ENCODE data around the gene POFUT1. TPM values are rescaled to one million over a fixed set of nuclear protein-coding genes. Genes with fewer than 3 reads are reported as not detected.

Gene POFUT1
- total RNA-seq, 1 experiment from 2014 or later = 51.3 TPM

- H3K4me3 ChIP-seq = no peak overlapping the region
- H2AFZ ChIP-seq = no peak overlapping the region
- ChIA-PET POLR2A (ENCODE audit: unreplicated experiment) (no interaction called here), CTCF (no interaction called here)
- H3K9me2 ChIP-seq (ENCODE audit: insufficient read depth) = no peaks in the 10 kb centered on the region
- peaks cover 7% of the 10 kb centered on the region; the same call in 1 of the 2 replicates for H3F3A ChIP-seq (ENCODE audit: insufficient read depth, low read depth)
- BruUV-seq (replicated peaks) = no TSS peak
- H3K79me2 ChIP-seq (ENCODE audit: low read depth) = no peaks in the 10 kb centered on the region
- no peaks in the 10 kb centered on the region for H3K27me3 ChIP-seq (ENCODE audit: insufficient read depth, low read depth)
- TF ChIP-seq CTCF (conservative IDR thresholded peaks at IDR 0.05) (no peak), EZH2 (IDR thresholded peaks at IDR 0.05; ENCODE audit: low read depth) (no peak)
- no peaks in the 10 kb centered on the region for H4K20me1 ChIP-seq (ENCODE audit: insufficient read depth)
- peaks cover 25% of the 10 kb centered on the region for H3K36me3 ChIP-seq (ENCODE audit: low read depth)
- no peaks in the 10 kb centered on the region for H3K4me1 ChIP-seq (replicated peaks; ENCODE audit: insufficient read depth)
- intact Hi-C loops (cut with micrococcal nuclease; ENCODE audit: unreplicated experiment) = loop anchor here (5.0 kb wide), 1 partner anchor 363 kb away; no protein-coding TSS in a partner anchor
- no peak for DNase-seq
- no peak overlapping the region for H3K4me2 ChIP-seq
- H3K27ac ChIP-seq = no peak overlapping the region
- H3K9me3 ChIP-seq (ENCODE audit: insufficient read depth, low read depth) = no peaks in the 10 kb centered on the region
Measured at GRCh38 chr20:32159766-32160221, 47.9 kb upstream of the POFUT1 start.

GRCh38 chr20:32160341-32160740, 47.3 kb upstream of the POFUT1 start:
- H3K4me1 ChIP-seq (replicated peaks; ENCODE audit: insufficient read depth) = no peaks in the 10 kb centered on the region
- H3K27me3 ChIP-seq (ENCODE audit: insufficient read depth, low read depth) = no peaks in the 10 kb centered on the region
- H3F3A ChIP-seq (ENCODE audit: insufficient read depth, low read depth) = peaks cover 5% of the 10 kb centered on the region; the same call in 1 of the 2 replicates
- no peaks in the 10 kb centered on the region for H3K9me2 ChIP-seq (ENCODE audit: insufficient read depth)
- no peak overlapping the region for H3K4me2 ChIP-seq
- H3K4me3 ChIP-seq = no peak overlapping the region
- no peaks in the 10 kb centered on the region for H4K20me1 ChIP-seq (ENCODE audit: insufficient read depth)
- BruUV-seq (replicated peaks) = no TSS peak
- DNase-seq = no peak
- peaks cover 25% of the 10 kb centered on the region for H3K36me3 ChIP-seq (ENCODE audit: low read depth)
- no peak overlapping the region for H3K27ac ChIP-seq
- ChIA-PET POLR2A (ENCODE audit: unreplicated experiment) (no interaction called here), CTCF (no interaction called here)
- intact Hi-C loops (cut with micrococcal nuclease; ENCODE audit: unreplicated experiment) = no loop called here
- no peak for TF ChIP-seq EZH2 (IDR thresholded peaks at IDR 0.05; ENCODE audit: low read depth)
- no peak for TF ChIP-seq CTCF (conservative IDR thresholded peaks at IDR 0.05)
- no peak overlapping the region for H2AFZ ChIP-seq
- no peaks in the 10 kb centered on the region for H3K9me3 ChIP-seq (ENCODE audit: insufficient read depth, low read depth)
- H3K79me2 ChIP-seq (ENCODE audit: low read depth) = no peaks in the 10 kb centered on the region

- Histone ChIP-seq H2AFZ (no peak overlapping the region), H3F3A (ENCODE audit: insufficient read depth, low read depth) (no peaks in the 10 kb centered on the region; the same call in 1 of the 2 replicates), H3K4me3 (no peak overlapping the region), H3K9me2 (ENCODE audit: insufficient read depth) (no peaks in the 10 kb centered on the region), H3K79me2 (ENCODE audit: low read depth) (no peaks in the 10 kb centered on the region), H3K27ac (no peak overlapping the region), H3K4me2 (no peak overlapping the region), H3K27me3 (ENCODE audit: insufficient read depth, low read depth) (no peaks in the 10 kb centered on the region), H3K9me3 (ENCODE audit: insufficient read depth, low read depth) (no peaks in the 10 kb centered on the region), H3K4me1 (replicated peaks; ENCODE audit: insufficient read depth) (no peaks in the 10 kb centered on the region), H3K36me3 (ENCODE audit: low read depth) (peaks cover 25% of the 10 kb centered on the region), H4K20me1 (ENCODE audit: insufficient read depth) (no peaks in the 10 kb centered on the region)
- ChIA-PET CTCF (no interaction called here), POLR2A (ENCODE audit: unreplicated experiment) (no interaction called here)
- TF ChIP-seq EZH2 (IDR thresholded peaks at IDR 0.05; ENCODE audit: low read depth) = no peak
- TF ChIP-seq CTCF (conservative IDR thresholded peaks at IDR 0.05) = no peak
- no peak for DNase-seq
- intact Hi-C loops (cut with micrococcal nuclease; ENCODE audit: unreplicated experiment) = no loop called here
- no TSS peak for BruUV-seq (replicated peaks)
Measured at GRCh38 chr20:32162351-32162750, 45.3 kb upstream of the POFUT1 start.

All from PC-9 (cell line).